MM.1S (cell line): ENCODE measurements around the gene CNR1.

Experiments used
- DNase-seq: peaks from one replicate; pipeline ENCODE4 v3.0.0-alpha.2; 2015
- H2AFZ ChIP-seq: fragments of 300-600 bp; sonication (generic); 2 replicates; pipeline ENCODE4 v1.6.0; 2016; ENCODE audit warnings: antibody characterized with exemption, low read length
- H3F3A ChIP-seq: fragments of 300-600 bp; sonication (generic); 2 replicates; pipeline ENCODE4 v1.6.1; 2016; ENCODE audit warnings: mild to moderate bottlenecking, antibody characterized with exemption, low read length, moderate library complexity, mixed read lengths; ENCODE audit not compliant: insufficient read depth
- H3K27ac ChIP-seq: fragments of 300-600 bp; sonication (generic); 2 replicates; pipeline ENCODE4 v1.5.1; 2016; ENCODE audit warnings: mild to moderate bottlenecking, low read length
- H3K27me3 ChIP-seq: fragments of 300-600 bp; sonication (generic); replicated peaks from 2 replicates; pipeline ENCODE4 v1.6.0; 2016; ENCODE audit warnings: low read length; ENCODE audit not compliant: insufficient read depth
- H3K36me3 ChIP-seq: fragments of 300-600 bp; sonication (generic); replicated peaks from 2 replicates; pipeline ENCODE4 v1.6.1; 2016; ENCODE audit warnings: mild to moderate bottlenecking, low read length, mixed read lengths; ENCODE audit not compliant: insufficient read depth
- H3K4me1 ChIP-seq: fragments of 300-600 bp; sonication (generic); 2 replicates; pipeline ENCODE4 v1.6.1; 2016; ENCODE audit warnings: low read length, mixed read lengths
- H3K4me2 ChIP-seq: fragments of 300-600 bp; sonication (generic); 2 replicates; pipeline ENCODE4 v1.6.0; 2016; ENCODE audit warnings: low read depth, low read length
- H3K4me3 ChIP-seq: fragments of 300-600 bp; sonication (generic); 2 replicates; pipeline ENCODE4 v1.5.1; 2016; ENCODE audit warnings: low read length, mixed read lengths
- H3K79me2 ChIP-seq: fragments of 300-600 bp; sonication (generic); 2 replicates; pipeline ENCODE4 v1.6.1; 2016; ENCODE audit warnings: mixed run types, low read length, mixed read lengths
- H3K9ac ChIP-seq: fragments of 300-600 bp; sonication (generic); 2 replicates; pipeline ENCODE4 v1.6.1; 2016; ENCODE audit warnings: low read length, mixed read lengths
- H3K9me2 ChIP-seq: fragments of 300-600 bp; sonication (generic); replicated peaks from 2 replicates; pipeline ENCODE4 v1.6.1; 2016; ENCODE audit warnings: mild to moderate bottlenecking, low read length, mixed read lengths; ENCODE audit not compliant: insufficient read depth
- H3K9me3 ChIP-seq: fragments of 300-600 bp; sonication (generic); replicated peaks from 2 replicates; pipeline ENCODE4 v1.6.1; 2016; ENCODE audit warnings: mild to moderate bottlenecking, low read length, mixed read lengths; ENCODE audit not compliant: insufficient read depth
- H4K20me1 ChIP-seq: fragments of 300-600 bp; sonication (generic); 2 replicates; pipeline ENCODE4 v1.6.1; 2016; ENCODE audit warnings: mild to moderate bottlenecking, low read length, moderate library complexity, mixed read lengths; ENCODE audit not compliant: insufficient read depth
- EZH2 ChIP-seq: fragments of 300-600 bp; sonication (generic); optimal IDR thresholded peaks from 2 replicates; pipeline ENCODE3; 2017; ENCODE audit warnings: low read depth, mild to moderate bottlenecking, antibody characterized with exemption, low read length, mixed read lengths
- EZH2phosphoT487 ChIP-seq: fragments of 300-600 bp; sonication (generic); IDR thresholded peaks from 2 replicates; pipeline ENCODE4 v1.6.1; 2018; ENCODE audit warnings: antibody characterized with exemption, low read length
- TF ChIP-seq, protein P1 (sequence below): fragments of 300-600 bp; sonication (generic); IDR thresholded peaks from 2 replicates; pipeline ENCODE4 v1.5.1; 2016; ENCODE audit warnings: antibody characterized with exemption, low read length, mixed read lengths

Gene CNR1

DNA sequence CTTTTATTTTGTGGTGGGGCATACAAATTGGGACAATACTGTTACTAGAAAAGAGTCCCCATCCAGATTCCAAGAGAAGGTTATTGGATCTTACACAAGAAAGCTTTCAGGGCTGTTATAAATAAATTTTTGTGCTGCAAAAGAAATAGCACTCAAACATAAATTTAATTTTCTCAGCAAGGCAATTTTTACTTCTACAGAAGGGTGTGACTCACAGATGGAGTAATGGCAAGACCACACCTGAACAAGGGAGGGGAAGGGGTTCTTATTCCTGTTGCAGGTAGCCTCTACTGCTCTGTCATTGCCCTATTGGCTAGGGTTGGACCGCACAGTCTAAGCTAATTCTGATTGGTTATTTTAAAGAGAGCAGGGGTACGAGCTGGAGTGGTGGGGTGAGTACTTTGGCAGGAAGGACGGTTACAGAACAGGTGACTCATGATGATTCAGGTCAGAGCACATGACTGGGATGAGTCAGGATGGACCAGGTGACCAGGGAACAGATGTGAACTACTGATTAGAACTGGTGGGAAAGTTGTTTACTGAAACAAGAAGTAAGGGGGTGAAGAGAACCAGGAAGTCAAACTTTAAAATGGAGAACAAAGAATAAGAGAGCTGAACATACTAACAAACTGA is 41.1 kb downstream of the CNR1 start:
- Histone ChIP-seq H3K9ac (no peak overlapping the region), H2AFZ (no peak overlapping the region), H3K36me3 (no peaks in the 10 kb centered on the region), H3K27ac (no peak overlapping the region), H3K4me1 (no peaks in the 10 kb centered on the region), H4K20me1 (no peaks in the 10 kb centered on the region), H3F3A (no peaks in the 10 kb centered on the region), H3K4me2 (no peak overlapping the region), H3K79me2 (no peaks in the 10 kb centered on the region), H3K4me3 (no peak overlapping the region), H3K9me3 (no peaks in the 10 kb centered on the region), H3K27me3 (no peaks in the 10 kb centered on the region), H3K9me2 (no peaks in the 10 kb centered on the region)
- no peak for DNase-seq
- TF ChIP-seq EZH2phosphoT487 (no peak), EZH2 (no peak)
- TF ChIP-seq, protein P1, sequence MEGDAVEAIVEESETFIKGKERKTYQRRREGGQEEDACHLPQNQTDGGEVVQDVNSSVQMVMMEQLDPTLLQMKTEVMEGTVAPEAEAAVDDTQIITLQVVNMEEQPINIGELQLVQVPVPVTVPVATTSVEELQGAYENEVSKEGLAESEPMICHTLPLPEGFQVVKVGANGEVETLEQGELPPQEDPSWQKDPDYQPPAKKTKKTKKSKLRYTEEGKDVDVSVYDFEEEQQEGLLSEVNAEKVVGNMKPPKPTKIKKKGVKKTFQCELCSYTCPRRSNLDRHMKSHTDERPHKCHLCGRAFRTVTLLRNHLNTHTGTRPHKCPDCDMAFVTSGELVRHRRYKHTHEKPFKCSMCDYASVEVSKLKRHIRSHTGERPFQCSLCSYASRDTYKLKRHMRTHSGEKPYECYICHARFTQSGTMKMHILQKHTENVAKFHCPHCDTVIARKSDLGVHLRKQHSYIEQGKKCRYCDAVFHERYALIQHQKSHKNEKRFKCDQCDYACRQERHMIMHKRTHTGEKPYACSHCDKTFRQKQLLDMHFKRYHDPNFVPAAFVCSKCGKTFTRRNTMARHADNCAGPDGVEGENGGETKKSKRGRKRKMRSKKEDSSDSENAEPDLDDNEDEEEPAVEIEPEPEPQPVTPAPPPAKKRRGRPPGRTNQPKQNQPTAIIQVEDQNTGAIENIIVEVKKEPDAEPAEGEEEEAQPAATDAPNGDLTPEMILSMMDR: no peak

DNA sequence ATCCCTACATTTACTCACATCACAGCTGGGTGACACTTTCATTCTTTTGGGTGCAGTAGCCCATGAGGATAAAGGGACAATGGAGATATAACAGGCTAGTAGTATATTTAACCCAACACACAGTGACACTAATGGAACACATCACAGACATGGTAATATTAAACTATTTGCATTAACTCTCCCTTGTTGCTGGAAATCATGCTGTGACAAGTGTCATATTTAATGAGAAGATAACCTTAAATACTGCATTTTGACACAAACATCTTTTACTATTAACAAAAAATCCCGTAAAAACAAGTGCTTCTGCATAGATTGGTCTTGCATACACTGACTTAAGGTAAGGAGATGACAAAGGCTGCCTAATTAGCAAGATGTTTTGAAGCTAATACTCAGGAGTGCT is 45.5 kb downstream of the CNR1 start:
- H3K79me2 ChIP-seq: no peaks in the 10 kb centered on the region
- TF ChIP-seq, protein P1: no peak
- TF ChIP-seq EZH2phosphoT487: no peak
- no peak for TF ChIP-seq EZH2
- H2AFZ ChIP-seq: no peak overlapping the region
- DNase-seq: no peak
- no peaks in the 10 kb centered on the region for H3K9me3 ChIP-seq
- H3F3A ChIP-seq: no peaks in the 10 kb centered on the region
- H3K4me2 ChIP-seq: no peak overlapping the region
- no peaks in the 10 kb centered on the region for H3K36me3 ChIP-seq
- no peak overlapping the region for H3K4me3 ChIP-seq
- no peak overlapping the region for H3K9ac ChIP-seq
- H3K27ac ChIP-seq: no peak overlapping the region
- no peaks in the 10 kb centered on the region for H3K27me3 ChIP-seq
- no peaks in the 10 kb centered on the region for H4K20me1 ChIP-seq
- no peaks in the 10 kb centered on the region for H3K4me1 ChIP-seq
- H3K9me2 ChIP-seq: no peaks in the 10 kb centered on the region

DNA sequence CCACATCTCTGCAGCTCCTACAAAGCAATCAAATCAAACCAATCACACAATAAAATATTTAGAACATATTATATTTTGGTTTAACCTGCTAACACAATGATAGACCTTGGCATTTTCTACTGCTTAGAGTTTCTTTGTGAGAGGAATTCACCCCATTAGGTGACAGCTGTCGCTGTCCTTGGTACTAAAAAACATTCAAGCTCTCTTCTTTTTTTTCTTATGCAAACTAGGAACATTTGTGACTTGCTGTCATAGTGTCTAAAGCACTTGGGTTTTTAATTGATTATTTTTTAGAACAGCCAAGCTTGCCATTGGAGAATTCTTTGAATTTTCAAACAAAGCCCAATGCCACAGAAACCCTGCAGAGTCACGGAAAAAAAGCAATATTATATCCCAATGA is 46.4 kb downstream of the CNR1 start:
- Histone ChIP-seq H4K20me1 (no peaks in the 10 kb centered on the region), H3K9ac (no peak overlapping the region), H3K9me2 (no peaks in the 10 kb centered on the region), H2AFZ (no peak overlapping the region), H3K4me3 (no peak overlapping the region), H3K4me2 (no peak overlapping the region), H3K9me3 (no peaks in the 10 kb centered on the region), H3K27me3 (no peaks in the 10 kb centered on the region), H3K36me3 (no peaks in the 10 kb centered on the region), H3F3A (no peaks in the 10 kb centered on the region), H3K79me2 (no peaks in the 10 kb centered on the region), H3K4me1 (no peaks in the 10 kb centered on the region), H3K27ac (no peak overlapping the region)
- TF ChIP-seq EZH2phosphoT487 (no peak), EZH2 (no peak)
- TF ChIP-seq, protein P1: no peak
- DNase-seq: no peak
